T-cell (primary cell): ENCODE measurements around the gene TNFRSF12A. TPM values are rescaled to one million over a fixed set of nuclear protein-coding genes. Genes with fewer than 3 reads are reported as not detected.

Experiments used
- ATAC-seq, 4 experiments: fragments of 200-7000 bp in 3 of 4; fragments of 150-1000 bp in 1 of 4; cut with Tn5 transposase; replicated peaks in 1 of 4; 1 replicate in 3 of 4; 2 replicates in 1 of 4; pipeline ENCODE4 v1.10.0; 2021; ENCODE audit warnings: moderate library complexity in 3 of 4, mild to moderate bottlenecking in 2 of 4, moderate number of reproducible peaks in 1 of 4
- CTCF ChIA-PET, 2 donors: fragments of 300-600 bp; sonication (Branson Sonifier 250); formaldehyde crosslinking; loops; one replicate each; lab custom pipeline; 2022; ENCODE audit warnings: antibody characterized with exemption in 2 of 2; lab: Charles Lee
- POLR2A ChIA-PET, 2 donors: fragments of 300-600 bp; sonication (Branson Sonifier 250); formaldehyde crosslinking; loops; one replicate each; lab custom pipeline; 2022; ENCODE audit warnings: antibody characterized with exemption in 2 of 2; lab: Charles Lee
- DNase-seq, 35 experiments: peaks; one replicate each; pipeline versions ENCODE4 v3.0.0 to v3.0.0-alpha.2; 2013 to 2023
- H3K27ac ChIP-seq: one replicate; pipeline ENCODE4 v1.5.1; 2013; ENCODE audit warnings: low read length
- H3K27me3 ChIP-seq, 2 experiments: replicated peaks in 1 of 2; 1 replicate in 1 of 2; 2 replicates in 1 of 2; pipeline versions ENCODE4 v1.6.1 to v1.7.0; 2013; ENCODE audit warnings: low read length in 1 of 2, mixed read lengths in 1 of 2; ENCODE audit not compliant: control insufficient read depth in 2 of 2, insufficient read depth in 2 of 2; ENCODE audit errors: extremely low read depth in 1 of 2
- H3K36me3 ChIP-seq, 2 donors: 1 replicate in 1 of 2; 2 replicates in 1 of 2; pipeline versions ENCODE4 v1.6.1 to v1.7.0; 2013; ENCODE audit warnings: low read length in 1 of 2; ENCODE audit not compliant: control insufficient read depth in 2 of 2, insufficient read depth in 1 of 2; ENCODE audit errors: extremely low read depth in 1 of 2
- H3K4me1 ChIP-seq, 2 experiments: 1 replicate in 1 of 2; 2 replicates in 1 of 2; pipeline versions ENCODE4 v1.6.1 to v1.7.0; 2013; ENCODE audit warnings: low read length in 2 of 2, mixed read lengths in 1 of 2; ENCODE audit not compliant: insufficient read depth in 2 of 2, control insufficient read depth in 1 of 2; ENCODE audit errors: extremely low read depth in 1 of 2
- H3K4me3 ChIP-seq, 2 donors: 1 replicate in 1 of 2; 2 replicates in 1 of 2; pipeline versions ENCODE4 v1.5.1 to v1.7.0; 2013; ENCODE audit warnings: mild to moderate bottlenecking in 2 of 2, low read length in 1 of 2, moderate library complexity in 1 of 2; ENCODE audit not compliant: control insufficient read depth in 1 of 2; ENCODE audit errors: extremely low read depth in 1 of 2
- H3K9me3 ChIP-seq: 2 replicates; pipeline ENCODE4 v1.7.0; 2013
- H3K27ac Mint-ChIP-seq, 2 donors: one replicate each; pipeline ENCODE4 v1.8.0; 2020 to 2021; ENCODE audit warnings: mild to moderate bottlenecking in 2 of 2, mixed read lengths in 2 of 2
- H3K27me3 Mint-ChIP-seq, 2 donors: one replicate each; pipeline ENCODE4 v1.8.0; 2021 to 2022; ENCODE audit warnings: mixed read lengths in 2 of 2
- H3K36me3 Mint-ChIP-seq: one replicate; pipeline ENCODE4 v1.8.0; 2021; ENCODE audit warnings: mixed read lengths
- H3K4me1 Mint-ChIP-seq, 3 donors: one replicate each; pipeline ENCODE4 v1.8.0; 2020 to 2022; ENCODE audit warnings: mixed read lengths in 3 of 3, mild to moderate bottlenecking in 1 of 3
- H3K4me3 Mint-ChIP-seq, 3 donors: one replicate each; pipeline ENCODE4 v1.8.0; 2020 to 2022; ENCODE audit warnings: mild to moderate bottlenecking in 3 of 3, mixed read lengths in 3 of 3, moderate library complexity in 3 of 3
- H3K9me3 Mint-ChIP-seq, 3 donors: one replicate each; pipeline ENCODE4 v1.8.0; 2020 to 2022; ENCODE audit warnings: mixed read lengths in 3 of 3
- WGBS: methylation state at CpG from one replicate; pipeline ENCODE4 v1.1.5; 2013; ENCODE audit warnings: missing lambda C conversion rate; ENCODE audit not compliant: insufficient coverage; 5-methylcytosine and 5-hydroxymethylcytosine counted together
- total RNA-seq, 35 experiments: library from RNA in 6 of 35; stranded (reverse) in 6 of 35; fragments of 120-200 nt in 1 of 35; gene quantifications; one replicate each; pipeline versions ENCODE4 v1.2.1 to v1.2.4 and lab custom pipeline; 2013 to 2026

TNFRSF12A gene, protein sequence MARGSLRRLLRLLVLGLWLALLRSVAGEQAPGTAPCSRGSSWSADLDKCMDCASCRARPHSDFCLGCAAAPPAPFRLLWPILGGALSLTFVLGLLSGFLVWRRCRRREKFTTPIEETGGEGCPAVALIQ
- total RNA-seq (1 to 10 TPM in 4 of 5 donors, under 1 TPM in 1; 0.43 to 3.7 (median 2.5) TPM), total RNA-seq (lab: John Stamatoyannopoulos, UW) (0.43 to 48.0 (median 9.5) reads per million in 29 experiments)
- 0.64 TPM for total RNA-seq (2013)

DNA sequence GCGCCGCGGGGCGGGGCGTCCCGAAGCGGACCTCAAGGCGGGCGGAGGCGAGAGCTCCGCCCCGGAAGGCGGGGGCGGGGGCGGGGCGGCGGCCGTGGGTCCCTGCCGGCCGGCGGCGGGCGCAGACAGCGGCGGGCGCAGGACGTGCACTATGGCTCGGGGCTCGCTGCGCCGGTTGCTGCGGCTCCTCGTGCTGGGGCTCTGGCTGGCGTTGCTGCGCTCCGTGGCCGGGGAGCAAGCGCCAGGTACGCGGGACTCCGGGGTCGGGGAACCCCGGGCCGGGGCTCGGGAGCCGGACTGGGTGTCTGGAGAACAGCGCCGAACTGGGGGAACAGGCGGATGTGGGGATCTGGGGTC is at the start of gene TNFRSF12A:
TNFRSF12A (plus strand) TSS at position 122 of the 357 bp plus-strand sequence; CDS start at position 152, 30 bp downstream.
- peak within 1 kb of the TSS; percentile 80 to 91 (median 83) for H3K4me3 Mint-ChIP-seq
- peak; percentile 5 to 26 (median 12) for ATAC-seq
- ChIA-PET POLR2A (no interaction called here), CTCF (interaction anchor here in 1 of 2 donors (0.6 to 1.4 kb wide), 5 partner anchors 8 to 113 kb away, joined by 3 to 8 read pairs (median 3); no protein-coding TSS in a partner anchor)
- peak within 1 kb of the TSS; percentile 59 to 64 for H3K4me3 ChIP-seq
- peak within 1 kb of the TSS; percentile 89 to 99 for H3K27ac Mint-ChIP-seq
- DNase-seq: peak in 31 of 35 experiments; percentile 18 to 85 (median 41)
- H3K27me3 Mint-ChIP-seq: peaks cover 0 to 7% of the 10 kb centered on the region in 2 donors
- H3K27ac ChIP-seq: peak within 1 kb of the TSS; percentile 85
- H3K4me1 ChIP-seq: peaks cover 21 to 74% of the 10 kb centered on the region in 2 experiments
- WGBS: 0% methylated on average over 36 of the region's 49 CpGs
- peaks cover 3% of the 10 kb centered on the region for H3K36me3 Mint-ChIP-seq
- H3K36me3 ChIP-seq: peaks cover 0 to 1% of the 10 kb centered on the region in 2 donors
- peaks cover 38 to 53% (median 44%) of the 10 kb centered on the region in 3 donors for H3K4me1 Mint-ChIP-seq
- no peaks in the 10 kb centered on the region for H3K9me3 Mint-ChIP-seq
- H3K27me3 ChIP-seq: peaks cover 0 to 22% of the 10 kb centered on the region in 2 experiments
- H3K9me3 ChIP-seq: no peaks in the 10 kb centered on the region

DNA sequence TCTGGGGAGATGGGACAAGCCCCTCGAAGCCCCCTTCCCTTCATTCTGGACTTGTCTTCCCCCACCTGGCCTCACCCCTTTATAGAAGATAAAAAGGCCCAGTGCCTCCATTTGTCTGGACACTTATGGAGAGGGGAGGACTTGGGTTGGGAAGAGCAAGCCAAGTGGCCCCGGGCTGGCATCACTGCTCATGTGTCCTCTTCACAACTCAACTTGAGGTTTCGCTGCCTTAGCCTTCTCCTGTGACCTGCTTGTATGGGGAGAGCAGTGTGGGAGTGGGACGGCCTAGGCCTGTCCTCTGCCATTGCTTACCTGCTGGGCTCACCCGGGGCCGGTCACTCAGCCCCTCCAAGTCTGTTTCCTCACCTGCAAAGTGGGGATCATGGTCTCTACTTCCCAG is 49.6 kb upstream of the TNFRSF12A start:
- Mint-ChIP-seq H3K36me3 (no peaks in the 10 kb centered on the region), H3K4me3 (peak overlapping the region; percentile 50 to 77 (median 67)), H3K4me1 (peaks cover 10 to 25% (median 10%) of the 10 kb centered on the region in 3 donors), H3K27ac (no peak overlapping the region), H3K27me3 (peaks cover 13 to 21% of the 10 kb centered on the region in 2 donors), H3K9me3 (no peaks in the 10 kb centered on the region)
- H3K27ac ChIP-seq: no peak overlapping the region
- H3K9me3 ChIP-seq: no peaks in the 10 kb centered on the region
- peak overlapping the region in 1 of 2 donors; percentile 32 for H3K4me3 ChIP-seq
- peaks cover 4 to 48% of the 10 kb centered on the region in 2 experiments for H3K27me3 ChIP-seq
- ChIA-PET POLR2A (interaction anchor here in 1 of 2 donors (0.7 kb wide), 1 partner anchor 32 kb away, joined by 6 read pairs; no protein-coding TSS in a partner anchor), CTCF (interaction anchor here in 1 of 2 donors (0.7 kb wide), 1 partner anchor 492 kb away, joined by 3 read pairs; no protein-coding TSS in a partner anchor)
- no peaks in the 10 kb centered on the region for H3K36me3 ChIP-seq
- WGBS: 90% methylated on average over 2 of the region's 6 CpGs
- H3K4me1 ChIP-seq: peaks cover 12 to 42% of the 10 kb centered on the region in 2 experiments
- ATAC-seq: no peak
- no peak for DNase-seq

DNA sequence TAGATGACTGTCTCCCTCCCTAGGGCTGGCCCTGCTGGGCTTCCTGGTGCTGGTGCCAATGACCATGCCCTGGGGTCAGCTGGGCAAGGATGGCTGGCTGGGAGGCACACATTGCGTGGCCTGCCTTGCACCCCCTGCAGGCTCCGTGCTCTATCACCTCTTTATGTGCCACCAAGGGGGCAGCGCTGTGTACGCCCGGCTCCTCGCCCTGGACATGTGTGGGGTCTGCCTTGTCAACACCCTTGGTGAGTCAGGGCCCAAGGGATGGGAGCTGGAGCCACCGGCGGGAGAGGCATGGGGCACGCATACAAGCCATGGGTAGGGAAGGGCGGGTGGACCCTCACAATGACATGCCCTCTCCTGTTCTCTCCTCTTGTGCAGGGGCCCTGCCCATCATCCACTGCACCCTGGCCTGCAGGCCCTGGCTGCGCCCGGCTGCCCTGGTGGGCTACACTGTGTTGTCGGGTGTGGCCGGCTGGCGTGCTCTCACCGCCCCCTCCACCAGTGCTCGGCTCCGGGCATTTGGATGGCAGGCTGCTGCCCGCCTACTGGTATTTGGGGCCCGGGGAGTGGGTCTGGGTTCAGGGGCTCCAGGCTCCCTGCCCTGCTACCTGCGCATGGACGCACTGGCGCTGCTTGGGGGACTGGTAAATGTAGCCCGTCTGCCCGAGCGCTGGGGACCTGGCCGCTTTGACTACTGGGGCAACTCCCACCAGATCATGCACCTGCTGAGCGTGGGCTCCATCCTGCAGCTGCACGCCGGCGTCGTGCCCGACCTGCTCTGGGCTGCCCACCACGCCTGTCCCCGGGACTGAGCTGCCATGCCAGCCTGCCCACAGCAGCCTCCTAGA is 48.8 kb upstream of the TNFRSF12A start:
- Histone ChIP-seq H3K4me1 (peaks cover 12 to 35% of the 10 kb centered on the region in 2 experiments), H3K27ac (no peak overlapping the region), H3K27me3 (peaks cover 4 to 40% of the 10 kb centered on the region in 2 experiments), H3K4me3 (no peak overlapping the region), H3K36me3 (no peaks in the 10 kb centered on the region), H3K9me3 (no peaks in the 10 kb centered on the region)
- H3K4me3 Mint-ChIP-seq: peak overlapping the region in 2 of 3 donors; percentile 67 to 77
- no peak for ATAC-seq
- POLR2A ChIA-PET: interaction anchor here in 1 of 2 donors (0.5 kb wide), 1 partner anchor 600 kb away, joined by 6 read pairs; no protein-coding TSS in a partner anchor
- no peak for DNase-seq
- CTCF ChIA-PET: no interaction called here
- no peaks in the 10 kb centered on the region for H3K9me3 Mint-ChIP-seq
- no peaks in the 10 kb centered on the region for H3K36me3 Mint-ChIP-seq
- H3K27ac Mint-ChIP-seq: no peak overlapping the region
- H3K27me3 Mint-ChIP-seq: peaks cover 13% of the 10 kb centered on the region in 2 donors
- 94% methylated on average over 32 of the region's 35 CpGs for WGBS
- H3K4me1 Mint-ChIP-seq: peaks cover 10 to 22% (median 10%) of the 10 kb centered on the region in 3 donors

DNA sequence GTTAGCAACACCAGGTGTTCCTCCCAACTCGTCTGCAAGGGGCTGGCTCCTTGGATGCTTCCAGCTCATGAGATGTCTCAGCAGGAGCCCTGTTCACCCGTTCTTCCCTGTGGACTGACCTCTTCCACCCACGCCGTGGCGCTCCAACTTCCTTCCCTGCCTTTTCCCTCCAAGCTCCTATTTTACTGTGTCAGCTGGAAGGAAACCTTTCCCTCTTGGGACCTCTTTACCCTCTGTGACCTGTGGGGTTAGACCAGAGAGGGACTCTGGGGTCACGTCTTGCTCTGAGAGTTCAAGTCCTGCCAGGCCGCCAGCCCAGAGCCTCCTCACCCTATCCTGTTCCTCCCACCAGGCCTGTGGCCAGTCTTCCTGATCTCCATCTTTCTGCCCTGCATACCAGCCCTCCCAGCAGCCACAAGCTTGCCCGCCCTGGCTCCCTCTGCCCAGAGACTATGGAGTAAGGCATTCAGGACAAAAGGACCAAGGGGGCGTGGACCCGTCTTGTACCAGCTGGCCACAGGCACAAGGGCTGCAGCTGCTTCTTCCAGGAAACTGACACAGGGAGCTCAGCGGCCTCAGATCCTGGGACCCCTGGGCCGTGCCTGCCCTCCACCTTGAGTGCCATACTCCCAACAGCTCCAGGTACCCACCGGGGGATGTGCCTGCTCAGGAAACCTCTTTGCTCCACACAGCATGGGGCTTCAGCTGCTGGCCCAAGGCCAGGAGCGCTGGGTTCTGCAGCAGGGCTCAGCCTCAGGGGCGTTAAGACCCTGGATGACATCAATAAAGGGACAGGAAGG is 48.0 kb upstream of the TNFRSF12A start:
- 82% methylated on average over 12 of the region's 15 CpGs for WGBS
- no peaks in the 10 kb centered on the region for H3K36me3 Mint-ChIP-seq
- H3K4me3 Mint-ChIP-seq: peak overlapping the region in 1 of 3 donors; percentile 34
- POLR2A ChIA-PET: interaction anchor here in 1 of 2 donors (0.5 kb wide), 1 partner anchor 599 kb away, joined by 6 read pairs; no protein-coding TSS in a partner anchor
- H3K27ac ChIP-seq: no peak overlapping the region
- H3K36me3 ChIP-seq: no peaks in the 10 kb centered on the region
- no peaks in the 10 kb centered on the region for H3K9me3 Mint-ChIP-seq
- DNase-seq: no peak
- CTCF ChIA-PET: no interaction called here
- H3K27me3 Mint-ChIP-seq: peaks cover 13% of the 10 kb centered on the region in 2 donors
- no peak overlapping the region for H3K27ac Mint-ChIP-seq
- no peak overlapping the region for H3K4me3 ChIP-seq
- peaks cover 4 to 34% of the 10 kb centered on the region in 2 experiments for H3K27me3 ChIP-seq
- H3K9me3 ChIP-seq: no peaks in the 10 kb centered on the region
- peaks cover 10 to 22% (median 10%) of the 10 kb centered on the region in 3 donors for H3K4me1 Mint-ChIP-seq
- peaks cover 9 to 30% of the 10 kb centered on the region in 2 experiments for H3K4me1 ChIP-seq
- no peak for ATAC-seq

DNA sequence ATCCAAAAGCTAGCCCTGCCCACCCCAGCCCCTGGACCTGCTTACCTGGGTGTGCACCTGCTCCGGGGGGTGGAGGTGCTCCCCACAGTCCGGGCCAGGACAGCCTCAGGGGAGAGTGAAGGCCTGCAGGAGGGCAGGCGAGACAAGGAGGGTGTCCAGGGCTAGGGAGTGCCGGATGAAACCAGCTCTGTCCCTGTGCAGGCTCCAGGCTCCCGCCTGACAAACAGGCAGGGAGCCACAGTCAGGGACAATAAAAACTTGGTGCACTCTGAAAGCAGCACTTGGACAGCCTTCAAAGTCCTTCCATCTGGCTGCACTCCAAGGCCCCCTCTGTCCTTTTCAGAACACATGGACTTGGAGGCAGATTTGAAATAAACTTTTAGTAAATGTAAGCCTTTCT is 47.1 kb upstream of the TNFRSF12A start:
- Mint-ChIP-seq H3K27me3 (peaks cover 8 to 10% of the 10 kb centered on the region in 2 donors), H3K36me3 (no peaks in the 10 kb centered on the region), H3K4me3 (no peak overlapping the region), H3K4me1 (peaks cover 7 to 19% (median 8%) of the 10 kb centered on the region in 3 donors), H3K27ac (no peak overlapping the region), H3K9me3 (no peaks in the 10 kb centered on the region)
- 100% methylated on average over 4 of the region's 5 CpGs for WGBS
- peaks cover 9 to 22% of the 10 kb centered on the region in 2 experiments for H3K4me1 ChIP-seq
- DNase-seq (no peak), ATAC-seq (no peak)
- no peaks in the 10 kb centered on the region for H3K36me3 ChIP-seq
- ChIA-PET CTCF (no interaction called here), POLR2A (no interaction called here)
- no peak overlapping the region for H3K4me3 ChIP-seq
- no peak overlapping the region for H3K27ac ChIP-seq
- H3K27me3 ChIP-seq: peaks cover 2 to 31% of the 10 kb centered on the region in 2 experiments
- no peaks in the 10 kb centered on the region for H3K9me3 ChIP-seq
